ENCODE data around the gene CDC25A.

Gene CDC25A

DNA sequence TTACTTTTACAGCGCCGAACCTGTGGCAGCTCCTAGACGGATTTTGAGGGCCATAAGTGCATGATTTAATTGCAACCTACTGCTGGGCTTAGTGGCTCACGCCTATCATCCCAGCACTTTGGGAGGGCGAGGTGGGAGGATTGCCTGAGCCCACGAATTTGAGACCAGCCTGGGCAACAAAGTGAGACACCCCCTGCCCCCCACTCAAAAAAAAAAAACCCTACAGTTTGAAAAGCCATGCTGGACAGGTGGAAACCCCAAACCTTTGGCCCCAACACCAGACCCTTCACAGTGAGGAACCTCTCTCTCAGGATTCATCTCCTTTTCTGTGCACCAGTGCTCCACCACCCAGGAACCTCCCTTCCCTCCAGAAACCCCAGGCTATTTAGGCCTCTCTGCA lies 1.1 kb upstream of the CDC25A start:
- H3K4me3 ChIP-seq (ENCODE audit: low read depth, low read length), result no peak overlapping the region
- H3K36me3 ChIP-seq, result peaks cover 10% of the 10 kb centered on the region
- DNase-seq, result no peak
- TF ChIP-seq CTCF (IDR thresholded peaks at IDR 0.05; ENCODE audit: low read depth, low read length), result no peak
- H3K4me1 ChIP-seq, result no peaks in the 10 kb centered on the region
- no peaks in the 10 kb centered on the region for H3K27me3 ChIP-seq
- H3K9me3 ChIP-seq, result no peaks in the 10 kb centered on the region

- H3K9me3 ChIP-seq, result no peaks in the 10 kb centered on the region
- no peak for DNase-seq
- H3K36me3 ChIP-seq, result peaks cover 24% of the 10 kb centered on the region
- H3K4me1 ChIP-seq, result no peaks in the 10 kb centered on the region
- H3K4me3 ChIP-seq (ENCODE audit: low read depth, low read length), result peak overlapping the region; percentile 77
- no peaks in the 10 kb centered on the region for H3K27me3 ChIP-seq
- TF ChIP-seq CTCF (IDR thresholded peaks at IDR 0.05; ENCODE audit: low read depth, low read length), result no peak
Measured at GRCh38 chr3:48187579-48188265, 495 bp downstream of the CDC25A start.

GRCh38 chr3:48187301-48187578 lies 977 bp downstream of the CDC25A start:
- H3K4me1 ChIP-seq, result no peaks in the 10 kb centered on the region
- H3K36me3 ChIP-seq, result peaks cover 29% of the 10 kb centered on the region
- no peak for TF ChIP-seq CTCF (IDR thresholded peaks at IDR 0.05; ENCODE audit: low read depth, low read length)
- H3K4me3 ChIP-seq (ENCODE audit: low read depth, low read length), result peak overlapping the region; percentile 77
- no peaks in the 10 kb centered on the region for H3K27me3 ChIP-seq
- no peaks in the 10 kb centered on the region for H3K9me3 ChIP-seq
- no peak for DNase-seq

- Histone ChIP-seq H3K27me3 (no peaks in the 10 kb centered on the region), H3K4me3 (ENCODE audit: low read depth, low read length) (peak overlapping the region; percentile 77), H3K9me3 (no peaks in the 10 kb centered on the region), H3K4me1 (no peaks in the 10 kb centered on the region), H3K36me3 (peaks cover 33% of the 10 kb centered on the region)
- TF ChIP-seq CTCF (IDR thresholded peaks at IDR 0.05; ENCODE audit: low read depth, low read length), result no peak
- no peak for DNase-seq
Measured at GRCh38 chr3:48186631-48187300, 1.5 kb downstream of the CDC25A start.

DNA sequence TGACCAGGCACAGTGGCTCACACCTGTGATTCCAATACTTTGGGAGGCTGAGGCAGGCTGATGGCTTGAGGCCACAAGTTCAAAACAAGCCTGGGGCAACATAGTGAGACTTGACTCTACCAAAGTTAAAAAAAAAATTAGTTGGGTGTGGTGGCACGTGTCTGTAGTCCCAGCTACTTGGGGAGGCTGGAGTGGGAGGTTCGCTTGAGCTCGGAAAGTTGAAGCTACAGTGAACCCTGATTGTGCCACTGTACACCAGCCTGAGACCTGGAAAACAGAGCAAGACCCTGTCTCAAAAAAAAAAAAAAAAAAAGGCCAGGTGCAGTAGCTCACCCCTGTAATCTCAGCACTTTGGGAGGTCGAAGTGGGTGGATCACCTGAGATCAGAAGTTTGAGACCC lies 3.1 kb downstream of the CDC25A start:
- no peak overlapping the region for H3K4me3 ChIP-seq (ENCODE audit: low read depth, low read length)

More for the DNA sequence above, 3.1 kb downstream of the CDC25A start:
- Histone ChIP-seq H3K9me3 (no peaks in the 10 kb centered on the region), H3K4me1 (no peaks in the 10 kb centered on the region), H3K36me3 (peaks cover 39% of the 10 kb centered on the region), H3K27me3 (no peaks in the 10 kb centered on the region)
- no peak for TF ChIP-seq CTCF (IDR thresholded peaks at IDR 0.05; ENCODE audit: low read depth, low read length)
- no peak for DNase-seq

Measured in BE2C (cell line).